Panc1 (cell line): ENCODE results near the gene IREB2. TPM values are rescaled to one million over a fixed set of nuclear protein-coding genes. Genes with fewer than 3 reads are reported as not detected.

Experiments
- ATAC-seq: fragments of 200-7000 bp; cut with Tn5 transposase; 2 replicates; pipeline ENCODE4 v1.9.1; 2020; ENCODE audit warnings: mild to moderate bottlenecking, moderate library complexity
- BruUV-seq: library from RNA; stranded (reverse); fragments of 400-500 nt; replicated peaks from 2 replicates; lab custom pipeline; 2021; lab: Mats Ljungman, UMichigan
- CTCF ChIA-PET: fragments of 300-600 bp; sonication (Branson Sonifier 250); formaldehyde crosslinking; loops from one replicate; lab custom pipeline; 2022; ENCODE audit warnings: antibody characterized with exemption; lab: Charles Lee
- POLR2A ChIA-PET: fragments of 300-600 bp; sonication (Branson Sonifier 250); formaldehyde crosslinking; loops from one replicate; lab custom pipeline; 2022; ENCODE audit warnings: antibody characterized with exemption; lab: Charles Lee
- DNase-seq: peaks from one replicate; pipeline ENCODE4 v3.0.0-alpha.2; 2010; ENCODE audit warnings: low read depth, low spot score
- H3K27ac ChIP-seq: 2 replicates; pipeline ENCODE4 v1.5.1; 2011; ENCODE audit warnings: mild to moderate bottlenecking, low read length, inconsistent platforms
- H3K27me3 ChIP-seq: fragments of 200-500 bp; sonication (Bioruptor generic); 2 replicates; pipeline ENCODE4 v1.6.0; 2014; ENCODE audit warnings: low read length, inconsistent platforms; ENCODE audit not compliant: control insufficient read depth, insufficient read depth
- H3K36me3 ChIP-seq: fragments of 200-500 bp; sonication (Bioruptor generic); 2 replicates; pipeline ENCODE4 v1.5.1; 2014; ENCODE audit warnings: inconsistent platforms, mild to moderate bottlenecking, low read length, moderate library complexity; ENCODE audit not compliant: control insufficient read depth, insufficient read depth
- H3K4me1 ChIP-seq: 2 replicates; pipeline ENCODE4 v1.5.1; 2011; ENCODE audit warnings: inconsistent platforms, mild to moderate bottlenecking, low read length, moderate library complexity; ENCODE audit not compliant: control insufficient read depth, insufficient read depth
- H3K4me3 ChIP-seq, 2 experiments: 2 replicates each; pipeline ENCODE4 v1.5.1; 2011 to 2012; ENCODE audit warnings: low read depth in 2 of 2, low read length in 2 of 2, mild to moderate bottlenecking in 2 of 2, inconsistent platforms in 1 of 2, moderate library complexity in 1 of 2
- H3K9me3 ChIP-seq: fragments of 200-500 bp; sonication (Bioruptor generic); 2 replicates; pipeline ENCODE4 v1.5.1; 2014; ENCODE audit warnings: low read depth, mild to moderate bottlenecking, inconsistent platforms, low read length, moderate library complexity; ENCODE audit not compliant: control insufficient read depth, insufficient read depth
- CTCF ChIP-seq: fragments of 450-650 bp; IDR thresholded peaks from 2 replicates; pipeline ENCODE4 v1.5.1; 2017; ENCODE audit warnings: mild to moderate bottlenecking
- POLR2AphosphoS5 ChIP-seq: IDR thresholded peaks from 2 replicates; pipeline ENCODE4 v1.6.1; 2012; ENCODE audit warnings: mild to moderate bottlenecking, low read depth, low read length, moderate library complexity
- REST ChIP-seq, 2 experiments: IDR thresholded peaks; 2 replicates each; pipeline ENCODE4 v1.6.1; 2011 to 2012; ENCODE audit warnings: low read depth in 2 of 2, control low read depth in 1 of 2, low read length in 1 of 2, mild to moderate bottlenecking in 1 of 2, moderate library complexity in 1 of 2; ENCODE audit not compliant: insufficient read depth in 1 of 2
- SIN3A ChIP-seq: IDR thresholded peaks from 2 replicates; pipeline ENCODE4 v1.6.1; 2012; ENCODE audit warnings: low read depth, mild to moderate bottlenecking, low read length, moderate library complexity, borderline replicate concordance; ENCODE audit not compliant: insufficient read depth
- TCF7L2 ChIP-seq: IDR thresholded peaks from 2 replicates; pipeline ENCODE4 v1.6.1; 2011; ENCODE audit warnings: mild to moderate bottlenecking, low read depth, low read length, inconsistent platforms
- in situ Hi-C: cut with HindIII; loops from 2 replicates; pipeline ENCODE4 v1.10.0; 2016; ENCODE audit warnings: low sequenced_read_pairs, low pct_unique_long_range_greater_than_20kb
- intact Hi-C: fragments of 100-400 bp; cut with micrococcal nuclease; formaldehyde crosslinking; loops from one replicate; pipeline ENCODE4 v1.10.0; 2022; ENCODE audit not compliant: unreplicated experiment
- total RNA-seq: library from RNA; stranded (reverse); gene quantifications from one replicate; pipeline ENCODE4 v1.2.1, GENCODE V29; 2021; ENCODE audit not compliant: unreplicated experiment

Gene IREB2
- total RNA-seq, 1 experiment from 2014 or later: 71.7 TPM

GRCh38 chr15:78407608-78408354 is 30.2 kb upstream of the IREB2 start:
- Histone ChIP-seq H3K4me3 (no peak overlapping the region), H3K36me3 (no peaks in the 10 kb centered on the region), H3K9me3 (no peaks in the 10 kb centered on the region), H3K27me3 (no peaks in the 10 kb centered on the region), H3K4me1 (no peaks in the 10 kb centered on the region), H3K27ac (no peak overlapping the region)
- intact Hi-C loops (no loop called here), in situ Hi-C loops (no loop called here)
- TF ChIP-seq SIN3A: no peak
- TF ChIP-seq CTCF: no peak
- no peak for TF ChIP-seq REST (IDR thresholded peaks at IDR 0.05; ENCODE audit: insufficient read depth in 1 of 2, low read depth in 2 of 2, low read length in 1 of 2)
- TF ChIP-seq POLR2AphosphoS5: no peak
- TF ChIP-seq TCF7L2: no peak
- DNase-seq: no peak
- no TSS peak for BruUV-seq
- ChIA-PET CTCF (no interaction called here), POLR2A (interaction anchor here (0.6 kb wide), 1 partner anchor 427 kb away, joined by 7 read pairs; no protein-coding TSS in a partner anchor)
- no peak for ATAC-seq

- CTCF ChIA-PET: no interaction called here
Observed at GRCh38 chr15:78408355-78408640, 29.7 kb upstream of the IREB2 start.

More at GRCh38 chr15:78408355-78408640, 29.7 kb upstream of the IREB2 start:
- no peak for DNase-seq
- intact Hi-C loops: no loop called here
- in situ Hi-C loops: no loop called here
- H3K27me3 ChIP-seq: no peaks in the 10 kb centered on the region
- no TSS peak for BruUV-seq
- H3K36me3 ChIP-seq: no peaks in the 10 kb centered on the region
- TF ChIP-seq REST (IDR thresholded peaks at IDR 0.05; ENCODE audit: insufficient read depth in 1 of 2, low read depth in 2 of 2, low read length in 1 of 2): no peak
- no peak for TF ChIP-seq CTCF
- TF ChIP-seq SIN3A: no peak
- no peak for TF ChIP-seq POLR2AphosphoS5
- no peak for TF ChIP-seq TCF7L2
- no peak overlapping the region for H3K27ac ChIP-seq
- no peaks in the 10 kb centered on the region for H3K4me1 ChIP-seq
- H3K4me3 ChIP-seq: no peak overlapping the region
- ATAC-seq: no peak
- POLR2A ChIA-PET: no interaction called here
- H3K9me3 ChIP-seq: no peaks in the 10 kb centered on the region
